OCI-LY3 (cell line): ENCODE data around the gene JAZF1.

Source experiments
- CTCF ChIP-seq: fragments of 200-600, 300-600 bp; sonication (generic); IDR thresholded peaks from 2 replicates; pipeline ENCODE4 v1.5.1; 2014; ENCODE audit warnings: antibody characterized with exemption, low read length, low read depth
- EZH2phosphoT487 ChIP-seq: fragments of 200-600 bp; shearing (Covaris generic); IDR thresholded peaks from 2 replicates; pipeline ENCODE4 v1.6.1; 2018; ENCODE audit warnings: antibody characterized with exemption, mixed run types, low read depth

- TF ChIP-seq CTCF (no peak), EZH2phosphoT487 (no peak)
Observed at GRCh38 chr7:28069388-28069787, 111.2 kb downstream of the JAZF1 start.
